CD4-positive, alpha-beta memory T cell (primary cell): ENCODE measurements around the gene ABCA8. TPM values are rescaled to one million over a fixed set of nuclear protein-coding genes. Genes with fewer than 3 reads are reported as not detected.

Experiments used
- CTCF ChIA-PET: fragments of 350-600 bp; sonication (Branson Sonifier 250); formaldehyde crosslinking; loops from one replicate; lab custom pipeline; 2021; ENCODE audit warnings: inconsistent platforms; ENCODE audit not compliant: partially characterized antibody; lab: Charles Lee
- POLR2A ChIA-PET: fragments of 350-600 bp; sonication (Branson Sonifier 250); formaldehyde crosslinking; loops from one replicate; lab custom pipeline; 2021; ENCODE audit not compliant: partially characterized antibody; lab: Charles Lee
- DNase-seq, 5 donors: peaks; one replicate each; pipeline versions ENCODE4 v3.0.0 to v3.0.0-alpha.2; 2020 to 2022; ENCODE audit warnings: mixed read lengths in 1 of 5
- H3K27ac ChIP-seq: one replicate; pipeline ENCODE4 v1.7.0; 2013; ENCODE audit warnings: low read depth, low read length
- H3K27me3 ChIP-seq: 2 replicates; pipeline ENCODE4 v1.7.0; 2013; ENCODE audit warnings: mild to moderate bottlenecking, low read length, moderate library complexity; ENCODE audit not compliant: insufficient read depth
- H3K36me3 ChIP-seq: 2 replicates; pipeline ENCODE4 v1.7.0; 2013; ENCODE audit warnings: mild to moderate bottlenecking, low read length, moderate library complexity; ENCODE audit not compliant: insufficient read depth
- H3K4me1 ChIP-seq: 2 replicates; pipeline ENCODE4 v1.7.0; 2013; ENCODE audit warnings: mild to moderate bottlenecking, low read length, moderate library complexity; ENCODE audit not compliant: insufficient read depth
- H3K4me3 ChIP-seq, 2 donors: one replicate each; pipeline ENCODE4 v1.7.0; 2013; ENCODE audit warnings: low read length in 2 of 2, mild to moderate bottlenecking in 1 of 2
- H3K9me3 ChIP-seq, 2 donors: one replicate each; pipeline ENCODE4 v1.7.0; 2013; ENCODE audit warnings: low read length in 2 of 2, control low read depth in 1 of 2; ENCODE audit not compliant: control insufficient read depth in 1 of 2
- H3K27ac Mint-ChIP-seq, 7 donors: one replicate each; pipeline ENCODE4 v1.8.0; 2020 to 2021; ENCODE audit warnings: mixed read lengths in 7 of 7, mild to moderate bottlenecking in 6 of 7, inconsistent platforms in 3 of 7, moderate library complexity in 3 of 7
- H3K27me3 Mint-ChIP-seq, 2 donors: one replicate each; pipeline ENCODE4 v1.8.0; 2020 to 2021; ENCODE audit warnings: mixed read lengths in 2 of 2
- H3K36me3 Mint-ChIP-seq, 2 donors: one replicate each; pipeline ENCODE4 v1.8.0; 2020 to 2021; ENCODE audit warnings: mixed read lengths in 2 of 2, inconsistent platforms in 1 of 2, mild to moderate bottlenecking in 1 of 2
- H3K4me1 Mint-ChIP-seq, 4 donors: one replicate each; pipeline ENCODE4 v1.8.0; 2020 to 2021; ENCODE audit warnings: mixed read lengths in 4 of 4, mild to moderate bottlenecking in 1 of 4
- H3K4me3 Mint-ChIP-seq, 8 donors: one replicate each; pipeline ENCODE4 v1.8.0; 2020 to 2021; ENCODE audit warnings: mixed read lengths in 8 of 8, mild to moderate bottlenecking in 7 of 8, moderate library complexity in 6 of 8, inconsistent platforms in 3 of 8
- H3K9me3 Mint-ChIP-seq, 8 donors: one replicate each; pipeline ENCODE4 v1.8.0; 2020 to 2021; ENCODE audit warnings: mixed read lengths in 8 of 8, mild to moderate bottlenecking in 5 of 8, inconsistent platforms in 3 of 8, moderate library complexity in 1 of 8
- intact Hi-C: fragments of 100-400 bp; cut with micrococcal nuclease; formaldehyde crosslinking; loops from one replicate; pipeline ENCODE4 v1.15.1; 2023
- polyA plus RNA-seq, 2 donors: library from polyadenylated mRNA; unstranded; fragments of 300-500 nt; fragmentation: Illumina TruSeq; gene quantifications; one replicate each; pipeline ENCODE4 v1.2.3, GENCODE V29; 2021
- total RNA-seq, 2 experiments: library from RNA; stranded (reverse); gene quantifications; one replicate each; pipeline ENCODE4 v1.2.3, GENCODE V29; 2021

Gene ABCA8
- total and polyA plus RNA-seq, 4 experiments from 2014 or later: not detected

- H3K27me3 Mint-ChIP-seq: peaks cover 8 to 21% of the 10 kb centered on the region in 2 donors
- CTCF ChIA-PET: no interaction called here
- H3K36me3 Mint-ChIP-seq: no peaks in the 10 kb centered on the region
Observed at GRCh38 chr17:68835071-68835470, 120.1 kb downstream of the ABCA8 start.

DNA sequence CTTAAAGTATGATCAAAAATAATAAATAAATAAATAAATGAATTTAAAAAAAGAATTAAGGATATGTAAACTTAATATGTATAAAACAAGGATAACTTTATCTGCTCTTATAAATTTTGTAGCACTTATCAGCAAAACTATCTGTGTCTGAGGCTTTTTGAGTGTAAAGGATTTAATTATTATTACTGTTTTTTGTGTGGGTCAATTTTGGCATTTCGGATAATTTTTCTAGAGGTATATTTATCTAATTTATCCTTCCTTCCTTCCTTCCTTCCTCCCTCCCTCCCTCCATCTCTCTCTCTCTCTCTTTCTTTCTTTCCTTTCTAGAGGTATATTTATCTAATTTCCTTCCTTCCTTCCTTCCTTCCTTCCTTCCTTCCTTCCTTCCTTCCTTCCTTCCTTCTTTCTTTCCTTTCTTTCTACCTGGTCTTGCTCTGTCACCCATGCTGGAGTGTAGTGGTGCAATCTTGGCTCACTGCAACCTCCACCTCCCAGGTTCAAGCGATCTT is 120.8 kb downstream of the ABCA8 start:
- Histone ChIP-seq H3K27me3 (no peaks in the 10 kb centered on the region), H3K36me3 (no peaks in the 10 kb centered on the region), H3K9me3 (no peaks in the 10 kb centered on the region), H3K27ac (no peak overlapping the region), H3K4me1 (no peaks in the 10 kb centered on the region), H3K4me3 (no peak overlapping the region)
- peaks cover 0 to 11% (median 0%) of the 10 kb centered on the region in 8 donors for H3K9me3 Mint-ChIP-seq
- CTCF ChIA-PET: no interaction called here
- POLR2A ChIA-PET: no interaction called here
- peaks cover 9 to 23% of the 10 kb centered on the region in 2 donors for H3K27me3 Mint-ChIP-seq
- H3K36me3 Mint-ChIP-seq: no peaks in the 10 kb centered on the region
- no peak overlapping the region for H3K27ac Mint-ChIP-seq
- DNase-seq: no peak
- H3K4me3 Mint-ChIP-seq: no peak overlapping the region
- H3K4me1 Mint-ChIP-seq: no peaks in the 10 kb centered on the region
- intact Hi-C loops: no loop called here

More at GRCh38 chr17:68835071-68835470, 120.1 kb downstream of the ABCA8 start:
- Mint-ChIP-seq H3K4me1 (no peaks in the 10 kb centered on the region), H3K9me3 (peaks cover 0 to 11% (median 0%) of the 10 kb centered on the region in 8 donors), H3K27ac (no peak overlapping the region), H3K4me3 (no peak overlapping the region)
- no peak overlapping the region for H3K27ac ChIP-seq
- no peaks in the 10 kb centered on the region for H3K4me1 ChIP-seq
- no peak for DNase-seq
- intact Hi-C loops: no loop called here
- no peak overlapping the region for H3K4me3 ChIP-seq
- no peaks in the 10 kb centered on the region for H3K9me3 ChIP-seq
- POLR2A ChIA-PET: no interaction called here
- no peaks in the 10 kb centered on the region for H3K36me3 ChIP-seq
- H3K27me3 ChIP-seq: no peaks in the 10 kb centered on the region

DNA sequence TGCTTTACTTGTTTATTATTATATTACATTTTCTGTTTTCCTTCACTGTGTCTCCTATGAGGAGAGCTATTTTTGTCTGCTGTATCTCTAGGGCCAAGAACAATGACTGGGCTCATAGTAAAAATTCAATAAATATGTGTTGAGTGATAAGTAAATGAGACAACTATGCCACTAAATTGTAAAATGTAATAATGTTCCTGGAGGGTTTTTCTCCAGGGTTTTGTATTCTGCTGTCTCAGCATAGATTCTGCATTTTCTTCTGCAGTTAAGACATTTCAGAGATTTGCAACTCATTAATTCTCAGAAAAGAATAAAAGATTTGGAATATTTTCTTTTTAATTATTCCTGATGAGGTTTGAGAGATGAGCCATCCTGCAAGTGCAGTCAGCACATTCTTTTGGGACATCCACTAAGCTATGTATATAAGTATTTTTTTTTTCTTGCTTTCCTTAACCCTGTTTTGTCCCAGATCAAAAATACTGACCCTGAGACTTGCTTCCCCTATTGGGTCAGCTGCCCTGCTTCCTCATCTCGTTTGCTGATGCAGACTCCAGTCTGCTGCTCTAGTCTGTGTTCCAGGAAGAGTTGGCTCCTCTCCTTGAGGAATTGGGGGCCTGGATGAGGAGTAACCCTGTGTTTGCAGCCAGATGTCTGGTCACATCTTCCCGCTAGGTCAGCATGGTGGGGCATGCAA is 122.9 kb downstream of the ABCA8 start:
- ChIA-PET POLR2A (no interaction called here), CTCF (no interaction called here)
- no peaks in the 10 kb centered on the region for H3K27me3 ChIP-seq
- Mint-ChIP-seq H3K4me1 (no peaks in the 10 kb centered on the region), H3K27ac (no peak overlapping the region), H3K36me3 (no peaks in the 10 kb centered on the region), H3K27me3 (peaks cover 8 to 20% of the 10 kb centered on the region in 2 donors), H3K4me3 (no peak overlapping the region), H3K9me3 (peaks cover 0 to 7% (median 0%) of the 10 kb centered on the region in 8 donors)
- H3K27ac ChIP-seq: no peak overlapping the region
- intact Hi-C loops: no loop called here
- no peaks in the 10 kb centered on the region for H3K9me3 ChIP-seq
- no peak overlapping the region for H3K4me3 ChIP-seq
- no peaks in the 10 kb centered on the region for H3K36me3 ChIP-seq
- DNase-seq: no peak
- no peaks in the 10 kb centered on the region for H3K4me1 ChIP-seq

DNA sequence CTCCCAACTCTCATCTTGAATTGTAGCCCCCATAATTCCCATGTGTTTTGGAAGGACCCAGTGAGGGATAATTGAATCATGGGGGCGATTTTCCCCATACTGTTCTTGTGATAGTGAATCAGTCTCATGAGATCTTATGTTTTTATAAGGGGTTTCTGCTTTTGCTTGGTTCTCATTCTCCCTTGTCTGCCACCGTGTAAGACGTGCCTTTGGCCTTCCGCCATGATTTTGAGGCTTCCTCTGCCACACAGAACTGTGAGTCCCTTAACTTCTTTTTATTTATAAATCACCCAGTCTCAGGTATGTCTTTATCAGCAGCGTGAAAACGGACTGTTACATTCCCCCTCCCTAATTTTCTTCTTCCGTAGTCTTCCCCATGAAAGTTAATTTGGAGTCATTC is 124.0 kb downstream of the ABCA8 start:
- Histone ChIP-seq H3K36me3 (no peaks in the 10 kb centered on the region), H3K27ac (no peak overlapping the region), H3K4me3 (no peak overlapping the region), H3K27me3 (no peaks in the 10 kb centered on the region), H3K4me1 (no peaks in the 10 kb centered on the region), H3K9me3 (no peaks in the 10 kb centered on the region)
- no peak for DNase-seq
- ChIA-PET CTCF (no interaction called here), POLR2A (no interaction called here)
- Mint-ChIP-seq H3K4me1 (no peaks in the 10 kb centered on the region), H3K9me3 (peaks cover 0 to 7% (median 0%) of the 10 kb centered on the region in 8 donors), H3K36me3 (no peaks in the 10 kb centered on the region), H3K4me3 (no peak overlapping the region), H3K27me3 (peaks cover 7 to 16% of the 10 kb centered on the region in 2 donors), H3K27ac (no peak overlapping the region)
- intact Hi-C loops: no loop called here

DNA sequence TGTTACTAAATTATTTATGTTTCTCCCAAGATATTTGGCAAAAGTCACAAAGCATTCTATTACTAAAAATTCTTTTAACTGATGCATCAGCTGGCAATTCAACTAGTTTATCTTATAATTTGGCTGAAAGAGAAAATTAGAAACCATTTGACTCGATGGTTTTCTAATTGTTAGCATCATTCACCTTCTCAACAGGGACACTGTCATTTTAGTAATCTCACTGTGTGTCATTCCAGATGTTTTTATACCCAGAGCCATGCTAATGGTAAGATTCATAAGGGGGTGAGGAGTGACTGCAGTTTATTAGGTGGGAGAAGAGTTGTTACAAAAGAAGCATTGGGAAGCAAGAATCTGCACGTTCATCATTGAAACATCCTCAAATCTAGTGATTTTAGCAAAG is 124.9 kb downstream of the ABCA8 start:
- CTCF ChIA-PET: no interaction called here
- POLR2A ChIA-PET: no interaction called here
- H3K27ac ChIP-seq: no peak overlapping the region
- H3K4me1 Mint-ChIP-seq: no peaks in the 10 kb centered on the region
- H3K4me3 ChIP-seq: no peak overlapping the region
- DNase-seq: no peak
- no peaks in the 10 kb centered on the region for H3K27me3 ChIP-seq
- peaks cover 0 to 7% (median 0%) of the 10 kb centered on the region in 8 donors for H3K9me3 Mint-ChIP-seq
- H3K27me3 Mint-ChIP-seq: peaks cover 7 to 18% of the 10 kb centered on the region in 2 donors
- no peak overlapping the region for H3K4me3 Mint-ChIP-seq
- H3K4me1 ChIP-seq: no peaks in the 10 kb centered on the region
- H3K27ac Mint-ChIP-seq: no peak overlapping the region
- no peaks in the 10 kb centered on the region for H3K9me3 ChIP-seq
- no peaks in the 10 kb centered on the region for H3K36me3 Mint-ChIP-seq
- intact Hi-C loops: no loop called here
- no peaks in the 10 kb centered on the region for H3K36me3 ChIP-seq

DNA sequence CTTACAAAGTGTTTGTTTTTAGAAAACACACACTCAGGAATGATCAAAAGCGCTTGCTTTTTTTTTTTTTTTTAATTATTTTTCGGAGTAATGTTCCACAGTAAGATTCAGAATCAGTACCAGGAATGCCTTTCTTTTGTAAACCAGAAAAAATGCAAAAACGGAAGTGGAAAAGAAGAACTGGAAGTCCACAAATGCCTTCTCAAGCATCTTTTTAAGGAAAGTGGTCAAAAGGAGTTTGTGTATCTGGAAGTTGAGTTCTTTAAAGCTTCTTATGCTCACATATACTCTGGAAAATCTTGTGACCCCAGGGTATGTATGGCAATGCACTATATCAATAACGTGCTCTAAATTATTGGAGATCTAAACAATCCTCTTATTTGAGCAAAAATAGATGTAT is 126.0 kb downstream of the ABCA8 start:
- no peak overlapping the region for H3K4me3 Mint-ChIP-seq

DNA sequence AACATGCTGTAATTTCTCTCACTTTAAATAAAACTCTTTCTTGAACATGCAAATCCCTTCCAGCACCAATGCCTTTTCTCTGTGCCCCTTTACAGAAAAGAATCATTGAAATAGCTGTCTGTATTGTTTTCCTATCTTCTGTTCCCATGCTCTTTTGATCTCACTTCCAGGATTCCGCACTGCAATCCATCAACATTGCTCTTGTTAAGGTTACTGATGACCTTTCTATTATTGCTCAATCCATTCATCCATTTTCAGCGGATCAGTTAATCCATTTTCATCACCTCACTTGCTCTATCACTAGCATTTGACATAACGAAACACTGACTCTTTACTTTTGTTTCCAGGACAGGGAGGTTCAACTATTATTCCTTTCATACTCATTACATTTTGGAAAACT is 130.5 kb downstream of the ABCA8 start:
- intact Hi-C loops: no loop called here
- no peaks in the 10 kb centered on the region for H3K9me3 Mint-ChIP-seq
- POLR2A ChIA-PET: no interaction called here
- peaks cover 10 to 12% of the 10 kb centered on the region in 2 donors for H3K27me3 Mint-ChIP-seq
- H3K4me3 ChIP-seq: no peak overlapping the region
- no peak for DNase-seq
- H3K27ac ChIP-seq: no peak overlapping the region
- no peaks in the 10 kb centered on the region for H3K9me3 ChIP-seq
- CTCF ChIA-PET: no interaction called here
- no peaks in the 10 kb centered on the region for H3K36me3 Mint-ChIP-seq
- no peaks in the 10 kb centered on the region for H3K36me3 ChIP-seq
- no peak overlapping the region for H3K4me3 Mint-ChIP-seq
- no peaks in the 10 kb centered on the region for H3K27me3 ChIP-seq
- no peaks in the 10 kb centered on the region for H3K4me1 ChIP-seq
- no peaks in the 10 kb centered on the region for H3K4me1 Mint-ChIP-seq
- H3K27ac Mint-ChIP-seq: no peak overlapping the region

More for the DNA sequence above, 126.0 kb downstream of the ABCA8 start:
- Histone ChIP-seq H3K4me1 (no peaks in the 10 kb centered on the region), H3K36me3 (no peaks in the 10 kb centered on the region), H3K4me3 (no peak overlapping the region), H3K9me3 (no peaks in the 10 kb centered on the region), H3K27me3 (no peaks in the 10 kb centered on the region), H3K27ac (no peak overlapping the region)
- no peaks in the 10 kb centered on the region for H3K4me1 Mint-ChIP-seq
- ChIA-PET POLR2A (interaction anchor here (0.6 kb wide), 1 partner anchor 341 kb away, joined by 3 read pairs; no protein-coding TSS in a partner anchor), CTCF (no interaction called here)
- peaks cover 7 to 18% of the 10 kb centered on the region in 2 donors for H3K27me3 Mint-ChIP-seq
- no peaks in the 10 kb centered on the region for H3K36me3 Mint-ChIP-seq
- H3K27ac Mint-ChIP-seq: no peak overlapping the region
- no peak for DNase-seq
- intact Hi-C loops: no loop called here
- H3K9me3 Mint-ChIP-seq: peaks cover 0 to 7% (median 0%) of the 10 kb centered on the region in 8 donors
